ENCODE measurements around the gene DYNLT2. TPM values are rescaled to one million over a fixed set of nuclear protein-coding genes. Genes with fewer than 3 reads are reported as not detected.
"Not testable (repeated sequence)": the region's sequence is repeated elsewhere in the genome, so short reads cannot be mapped to it uniquely, and the experiment has no call there.

The DYNLT2 gene
- total RNA-seq, 2 experiments from 2014 or later = 2.0 TPM

GRCh38 chr6:169702840-169703246 is 48.5 kb downstream of the DYNLT2 start:
- peak overlapping the region; percentile 89 for H3K27ac Mint-ChIP-seq
- DNase-seq = peak; percentile 56
- peaks cover 49% of the 10 kb centered on the region for H3K4me1 Mint-ChIP-seq
- H3K4me3 Mint-ChIP-seq = peak overlapping the region; percentile 87
- peaks cover 33% of the 10 kb centered on the region for H3K36me3 Mint-ChIP-seq
- H3K27me3 Mint-ChIP-seq = no peaks in the 10 kb centered on the region
- no peaks in the 10 kb centered on the region for H3K9me3 Mint-ChIP-seq

- Mint-ChIP-seq H3K9me3 (no peaks in the 10 kb centered on the region), H3K27ac (peak within 1 kb of the TSS; percentile 89), H3K27me3 (no peaks in the 10 kb centered on the region), H3K4me1 (peaks cover 47% of the 10 kb centered on the region), H3K4me3 (peak within 1 kb of the TSS; percentile 91), H3K36me3 (peaks cover 37% of the 10 kb centered on the region)
- peak; percentile 97 for DNase-seq
Observed at GRCh38 chr6:169701954-169702839, 49.2 kb downstream of the DYNLT2 start, which contains the start of the genes C6orf120 and WDR27. TSS of gene C6orf120 (plus strand) at chr6:169702126. CDS start at chr6:169702460, 334 bp downstream. TSS of gene WDR27 (minus strand) at chr6:169702029. CDS start at chr6:169689005, 13,024 bp downstream.

DNA sequence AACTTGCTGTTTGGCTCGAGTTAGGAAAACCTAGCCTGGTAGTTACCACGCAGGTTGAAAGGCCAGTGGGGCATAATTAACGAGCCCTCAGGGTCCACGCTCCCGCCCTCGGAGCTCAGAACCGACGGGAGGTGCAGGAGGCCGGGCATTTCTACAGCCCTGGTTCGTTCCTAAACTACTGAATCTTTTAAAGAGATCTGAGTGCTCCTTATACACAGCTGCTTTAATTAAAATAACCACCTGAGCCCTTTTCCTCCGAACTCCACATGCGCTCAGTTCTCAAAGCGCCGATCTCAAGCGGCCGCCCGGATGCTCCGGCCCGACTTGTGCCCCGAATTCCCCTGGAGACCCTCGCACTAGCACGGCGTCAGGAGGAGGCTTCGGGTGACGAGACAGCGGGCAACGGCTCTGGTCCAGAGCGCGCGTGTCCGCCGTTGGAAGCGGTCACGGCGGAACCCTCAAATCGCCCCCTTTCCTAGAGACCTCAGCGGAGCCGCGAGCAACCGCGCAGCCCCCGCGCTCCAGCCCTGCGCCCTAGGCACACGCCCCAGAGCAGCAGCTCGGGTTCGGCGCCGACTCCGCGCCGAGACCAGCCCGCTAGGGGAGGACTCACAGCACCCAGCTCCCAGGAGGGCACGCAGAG is 49.9 kb downstream of the DYNLT2 start:
- Mint-ChIP-seq H3K27me3 (no peaks in the 10 kb centered on the region), H3K4me3 (peak overlapping the region; percentile 91), H3K27ac (peak overlapping the region; percentile 87), H3K9me3 (no peaks in the 10 kb centered on the region), H3K4me1 (peaks cover 44% of the 10 kb centered on the region), H3K36me3 (peaks cover 35% of the 10 kb centered on the region)
- peak; percentile 13 for DNase-seq

DNA sequence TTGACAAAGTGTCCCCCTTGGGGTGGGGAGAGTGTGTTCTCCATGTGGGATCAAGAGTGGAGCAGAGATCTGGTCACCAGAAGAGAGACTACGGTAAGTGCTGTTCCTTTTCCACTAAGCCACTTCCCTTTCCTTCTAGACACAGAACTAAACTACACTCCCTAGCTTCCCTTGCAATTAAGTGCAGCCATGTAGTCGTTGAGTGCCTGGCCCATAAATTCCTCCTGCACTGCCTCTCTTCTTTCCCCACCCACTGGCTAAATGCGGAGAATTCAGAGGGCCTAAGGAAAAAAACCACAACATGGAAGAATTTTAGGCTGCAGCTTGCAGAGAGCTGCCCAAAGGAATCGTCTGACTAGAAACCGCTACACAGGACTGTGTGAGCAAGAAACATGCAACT is 51.1 kb downstream of the DYNLT2 start:
- DNase-seq = no peak
- Mint-ChIP-seq H3K4me1 (peaks cover 34% of the 10 kb centered on the region), H3K27ac (no peak overlapping the region), H3K27me3 (no peaks in the 10 kb centered on the region), H3K9me3 (no peaks in the 10 kb centered on the region), H3K4me3 (peak overlapping the region; percentile 91), H3K36me3 (peaks cover 41% of the 10 kb centered on the region)

- H3K36me3 Mint-ChIP-seq = peaks cover 43% of the 10 kb centered on the region
- peak; percentile 13 for DNase-seq
- not testable (repeated sequence) for H3K9me3 Mint-ChIP-seq
Observed at GRCh38 chr6:169697115-169697514, 54.3 kb downstream of the DYNLT2 start.

GRCh38 chr6:169695131-169695530 is 56.2 kb downstream of the DYNLT2 start:
- Mint-ChIP-seq H3K4me1 (peaks cover 11% of the 10 kb centered on the region), H3K27ac (no peak overlapping the region), H3K4me3 (no peak overlapping the region)

More at GRCh38 chr6:169697115-169697514, 54.3 kb downstream of the DYNLT2 start:
- H3K4me3 Mint-ChIP-seq, H3K27ac Mint-ChIP-seq, H3K27me3 Mint-ChIP-seq: not testable (repeated sequence)
- peaks cover 18% of the 10 kb centered on the region for H3K4me1 Mint-ChIP-seq

DNA sequence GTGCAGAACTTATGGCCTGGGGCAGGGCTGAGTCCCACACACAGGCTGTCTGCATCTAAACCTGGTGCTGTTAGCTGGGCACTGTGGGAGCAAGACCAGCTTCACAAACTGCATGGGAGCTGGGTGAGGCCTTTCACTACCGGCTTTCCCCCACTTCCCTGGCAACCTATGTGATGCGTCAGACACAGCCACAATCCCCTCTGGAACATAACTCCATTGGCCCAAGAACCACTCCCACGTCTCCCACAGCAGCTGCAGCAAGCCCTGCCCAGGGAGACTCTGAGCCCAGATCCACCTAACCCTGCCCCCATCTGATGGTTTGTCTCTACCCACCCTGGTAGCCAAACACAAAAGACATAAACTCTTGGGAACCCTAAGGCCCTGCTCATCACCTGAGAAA is 58.9 kb downstream of the DYNLT2 start:
- peaks cover 59% of the 10 kb centered on the region for H3K36me3 Mint-ChIP-seq
- peaks cover 6% of the 10 kb centered on the region for H3K4me1 Mint-ChIP-seq
- H3K9me3 Mint-ChIP-seq = peaks cover 7% of the 10 kb centered on the region

More at GRCh38 chr6:169695131-169695530, 56.2 kb downstream of the DYNLT2 start:
- DNase-seq = no peak
- peaks cover 7% of the 10 kb centered on the region for H3K9me3 Mint-ChIP-seq
- peaks cover 57% of the 10 kb centered on the region for H3K36me3 Mint-ChIP-seq
- H3K27me3 Mint-ChIP-seq = no peaks in the 10 kb centered on the region

GRCh38 chr6:169691260-169691659 is 60.1 kb downstream of the DYNLT2 start:
- Mint-ChIP-seq H3K4me1 (peaks cover 6% of the 10 kb centered on the region), H3K27me3 (no peaks in the 10 kb centered on the region), H3K4me3 (no peak overlapping the region), H3K36me3 (peaks cover 66% of the 10 kb centered on the region), H3K9me3 (peaks cover 12% of the 10 kb centered on the region), H3K27ac (no peak overlapping the region)
- DNase-seq = no peak

More for the DNA sequence above, 58.9 kb downstream of the DYNLT2 start:
- Mint-ChIP-seq H3K4me3 (no peak overlapping the region), H3K27me3 (no peaks in the 10 kb centered on the region), H3K27ac (no peak overlapping the region)
- no peak for DNase-seq

Other genes starting within 250 kb of the DYNLT2 start
- 10 to 100 TPM; 29.0 to 29.7 TPM for gene WDR27, start 49.5 kb downstream of the DYNLT2 start, total RNA-seq
- gene C6orf120, start 49.4 kb downstream of the DYNLT2 start, total RNA-seq = 10 to 100 TPM; 20.8 to 21.0 TPM
- gene PHF10, start 27.1 kb downstream of the DYNLT2 start, total RNA-seq = 10 to 100 TPM; 72.7 to 79.8 TPM
- 10 to 100 TPM; 24.0 to 26.2 TPM for gene ERMARD, start 50 bp upstream of the DYNLT2 start, total RNA-seq

All from activated naive CD8-positive, alpha-beta T cell treated with anti-CD3 and anti-CD28 coated beads for 36 hours (primary cell).